Stromal cell of bone marrow (primary cell): ENCODE results near the gene EPB41L5.
"Not testable (repeated sequence)": the region's sequence is repeated elsewhere in the genome, so short reads cannot be mapped to it uniquely, and the experiment has no call there.

Experiments
- DNase-seq: peaks from one replicate; pipeline ENCODE4 v3.0.0-alpha.2; 2012; ENCODE audit warnings: low read depth

The EPB41L5 gene

DNA sequence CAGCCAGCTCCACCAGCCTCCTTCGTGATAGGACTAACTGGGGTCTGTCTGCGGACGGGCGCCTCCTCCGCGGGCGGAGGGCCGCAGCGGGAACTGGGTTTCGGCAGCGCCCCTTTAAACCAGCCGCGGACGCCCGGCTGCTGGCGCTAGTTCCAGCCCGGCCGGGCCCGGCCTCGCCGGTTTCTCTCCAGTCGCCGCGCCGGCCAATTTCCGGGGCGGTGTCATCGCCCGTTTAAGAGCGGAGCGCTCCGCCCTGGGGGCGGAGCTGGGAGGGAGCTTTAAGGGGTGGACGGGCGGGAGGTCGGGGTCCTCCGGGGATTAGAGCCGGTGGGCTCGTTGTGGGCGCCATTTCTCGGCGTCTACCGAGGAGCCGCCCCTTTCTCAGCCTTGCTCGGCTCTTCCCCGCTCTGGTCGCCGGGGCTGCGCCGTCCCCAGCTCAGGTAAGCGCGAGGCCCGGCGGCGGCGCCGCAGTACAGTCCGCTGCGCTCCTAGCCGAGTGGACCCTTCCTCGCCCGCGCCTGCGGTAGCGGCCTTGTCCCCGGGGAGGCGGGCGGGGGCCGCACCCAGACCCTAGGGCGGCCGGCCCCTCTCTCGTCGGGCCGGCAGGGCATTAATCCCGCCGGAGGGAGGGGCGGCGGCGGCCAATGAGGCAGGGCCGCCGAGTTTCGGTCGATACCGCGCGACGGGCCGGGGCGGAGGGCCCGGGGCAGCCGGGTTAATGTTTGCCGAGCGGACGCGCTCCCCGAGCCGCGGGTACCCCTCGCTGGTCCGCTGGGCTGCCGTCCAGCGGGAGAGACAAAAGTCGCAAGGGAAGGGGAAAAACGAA is at the start of gene EPB41L5:
Gene EPB41L5 (plus strand): TSS at position 307 of the 826 bp plus-strand sequence. CDS start 6,008 bp downstream, outside the sequence.
- DNase-seq: peak; percentile 87

GRCh38 chr2:119981896-119982295 is 31.0 kb upstream of the EPB41L5 start:
- no peak for DNase-seq

GRCh38 chr2:119982506-119982905 is 30.4 kb upstream of the EPB41L5 start:
- no peak for DNase-seq

DNA sequence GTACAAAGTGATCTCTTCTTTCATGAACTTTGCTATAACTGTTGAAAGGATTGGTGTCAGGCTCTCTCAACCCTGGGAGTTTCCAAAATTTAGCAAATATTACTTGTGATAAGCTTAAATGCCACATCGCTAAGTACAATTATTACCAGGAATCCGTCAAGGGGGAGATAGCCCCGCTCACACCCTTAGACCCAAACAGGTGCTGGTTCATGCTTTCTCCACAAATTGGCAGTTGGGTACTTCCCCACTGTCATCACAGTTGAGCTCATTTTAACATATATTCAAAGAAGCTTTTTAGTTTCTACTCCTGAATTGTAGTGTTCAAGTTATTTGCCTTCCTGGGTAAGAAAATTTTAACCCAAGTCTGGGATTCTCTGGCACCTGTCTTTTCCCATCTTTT is 29.8 kb upstream of the EPB41L5 start:
- no peak for DNase-seq

DNA sequence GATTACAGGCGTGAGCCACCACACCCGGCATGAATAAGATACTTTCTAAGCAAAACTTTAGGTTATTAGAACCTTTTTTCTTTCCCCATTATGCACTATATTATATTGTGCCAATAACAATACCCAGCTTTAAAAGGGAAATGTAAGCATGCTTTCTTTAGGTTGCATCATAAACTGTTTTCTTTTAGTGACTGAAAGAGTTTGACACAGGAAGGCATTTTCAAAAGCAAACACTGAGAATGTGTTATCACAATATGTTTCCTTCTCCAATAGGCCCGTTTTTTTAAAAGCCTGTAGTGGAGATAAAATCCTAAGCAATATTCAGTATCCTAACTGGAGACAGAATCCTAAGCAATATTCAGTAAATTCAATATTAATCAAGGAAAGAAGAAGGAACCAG is 16.7 kb upstream of the EPB41L5 start:
- DNase-seq: no peak

DNA sequence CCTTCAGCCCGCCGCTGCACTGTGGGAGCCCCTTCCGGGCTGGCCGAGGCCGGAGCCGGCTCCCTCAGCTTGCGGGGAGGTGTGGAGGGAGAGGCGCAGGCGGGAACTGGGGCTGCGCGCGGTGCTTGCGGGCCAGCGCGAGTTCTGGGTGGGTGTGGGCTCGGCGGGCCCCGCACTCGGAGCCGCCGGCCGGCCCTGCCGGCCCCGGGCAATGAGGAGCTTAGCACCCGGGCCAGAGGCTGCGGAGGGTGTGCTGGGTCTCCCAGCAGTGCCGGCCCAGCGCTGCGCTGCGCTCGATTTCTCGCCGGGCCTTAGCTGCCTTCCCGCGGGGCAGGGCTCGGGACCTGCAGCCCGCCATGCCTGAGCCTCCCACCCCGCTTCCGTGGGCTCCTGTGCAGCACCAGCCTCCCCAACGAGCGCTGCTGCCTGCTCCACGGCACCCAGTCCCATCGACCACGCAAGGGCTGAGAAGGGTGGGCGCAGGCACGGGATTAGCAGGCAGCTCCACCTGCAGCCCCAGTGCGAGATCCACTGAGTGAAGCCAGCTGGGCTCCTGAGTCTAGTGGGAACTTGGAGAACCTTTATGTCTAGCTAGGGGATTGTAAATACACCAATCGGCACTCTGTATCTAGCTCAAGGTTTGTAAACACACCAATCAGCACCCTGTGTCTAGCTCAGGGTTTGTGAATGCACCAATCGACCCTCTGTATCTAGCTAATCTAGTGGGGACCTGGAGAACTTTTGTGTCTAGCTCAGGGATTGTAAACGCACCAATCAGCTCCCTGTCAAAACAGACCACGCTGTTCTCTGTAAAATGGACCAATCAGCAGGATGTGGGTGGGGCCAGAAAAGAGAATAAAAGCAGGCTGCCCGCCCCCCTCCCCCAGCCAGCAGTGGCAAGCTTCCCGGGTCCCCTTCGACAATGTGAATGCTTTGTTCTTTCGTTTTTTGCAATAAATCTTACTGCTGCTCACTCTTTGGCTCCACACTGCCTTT is 15.7 kb upstream of the EPB41L5 start:
- DNase-seq: not testable (repeated sequence)

DNA sequence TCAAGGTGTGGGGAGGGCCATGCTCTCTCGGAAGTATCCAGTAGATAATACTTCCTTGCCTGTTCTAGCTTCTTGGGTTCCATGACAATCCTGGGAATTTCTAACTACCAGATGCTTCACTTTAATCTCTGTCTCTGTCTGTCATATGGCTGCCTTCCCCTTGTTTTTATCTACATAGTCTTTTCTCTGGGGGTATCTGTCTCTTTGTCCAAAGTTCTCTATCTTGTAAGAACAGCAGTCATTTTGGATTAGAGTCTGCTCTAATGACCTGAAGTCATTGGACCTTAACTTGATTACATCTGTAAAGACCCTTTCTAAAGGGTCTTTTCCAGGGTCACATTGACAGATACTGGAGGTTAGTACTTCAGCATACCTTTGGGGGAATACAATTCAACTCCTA is 11.4 kb upstream of the EPB41L5 start:
- DNase-seq: no peak

DNA sequence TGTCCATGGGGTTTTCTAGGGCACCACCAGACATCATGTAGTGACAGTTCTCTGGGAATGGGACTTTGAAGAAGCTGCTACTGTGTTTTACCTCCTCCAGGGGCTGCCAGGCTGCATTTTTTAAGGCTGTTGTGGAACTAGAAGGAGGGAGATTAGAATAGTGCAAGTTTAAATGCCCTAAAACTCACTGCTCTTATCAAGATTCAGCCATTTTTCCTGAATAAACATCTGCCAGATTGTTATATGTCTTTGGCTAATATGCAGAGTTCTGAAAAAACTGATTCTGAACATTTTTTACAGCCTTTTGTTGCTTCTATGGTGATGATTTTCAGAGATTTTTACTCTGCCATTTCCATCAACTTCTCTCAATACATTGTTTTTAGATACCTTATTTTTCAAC is 8.6 kb upstream of the EPB41L5 start:
- DNase-seq: no peak

DNA sequence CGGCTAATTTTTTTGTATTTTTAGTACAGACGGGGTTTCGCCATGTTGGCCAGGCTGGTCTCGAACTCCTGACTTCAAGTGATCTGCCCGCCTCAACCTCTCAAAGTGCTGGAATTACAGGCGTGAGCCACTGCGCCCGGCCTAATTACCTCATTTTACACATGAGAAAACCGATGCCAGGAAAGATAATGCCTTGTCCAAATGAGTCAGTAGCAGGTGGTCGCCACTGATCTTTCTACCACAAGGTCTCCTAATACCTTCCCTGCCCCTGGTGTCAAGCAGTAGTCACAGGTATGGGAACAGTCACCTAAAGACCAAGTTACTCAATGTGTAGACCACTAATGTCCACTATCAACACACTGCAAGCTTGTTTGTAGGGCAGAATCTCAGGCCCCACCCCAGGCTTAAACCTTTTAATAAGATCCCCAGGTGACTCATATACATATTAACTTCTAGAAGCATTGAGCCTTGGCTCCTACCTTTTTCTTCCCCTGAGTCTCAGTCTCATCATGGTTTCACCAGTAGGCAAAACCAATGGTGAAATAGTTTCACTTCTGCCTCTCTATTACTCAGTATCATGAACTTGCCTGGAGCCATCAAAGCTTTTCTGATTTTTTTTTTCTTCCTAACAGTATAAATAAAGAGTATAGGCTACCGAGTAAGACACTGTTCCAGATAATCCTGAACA is 6.9 kb upstream of the EPB41L5 start:
- DNase-seq: no peak

DNA sequence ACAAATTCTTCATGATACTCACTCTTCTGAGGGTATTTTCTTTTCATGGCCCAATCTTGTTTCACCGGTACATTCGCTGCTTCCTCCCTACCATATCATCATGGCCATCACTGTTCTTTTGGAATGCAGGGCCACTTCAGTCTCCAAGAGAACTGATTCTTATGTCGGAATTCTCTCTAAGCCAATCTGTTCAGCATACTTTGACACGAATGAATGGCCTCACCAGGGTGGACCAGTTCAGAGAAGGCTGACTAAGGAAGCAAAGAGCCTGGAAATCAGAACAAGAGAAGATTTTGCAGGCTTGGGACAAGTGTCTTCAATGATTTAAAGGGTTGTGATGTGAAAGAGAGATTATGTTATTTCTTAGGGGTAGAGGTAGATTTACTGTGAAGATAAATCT is 5.0 kb upstream of the EPB41L5 start:
- DNase-seq: no peak

DNA sequence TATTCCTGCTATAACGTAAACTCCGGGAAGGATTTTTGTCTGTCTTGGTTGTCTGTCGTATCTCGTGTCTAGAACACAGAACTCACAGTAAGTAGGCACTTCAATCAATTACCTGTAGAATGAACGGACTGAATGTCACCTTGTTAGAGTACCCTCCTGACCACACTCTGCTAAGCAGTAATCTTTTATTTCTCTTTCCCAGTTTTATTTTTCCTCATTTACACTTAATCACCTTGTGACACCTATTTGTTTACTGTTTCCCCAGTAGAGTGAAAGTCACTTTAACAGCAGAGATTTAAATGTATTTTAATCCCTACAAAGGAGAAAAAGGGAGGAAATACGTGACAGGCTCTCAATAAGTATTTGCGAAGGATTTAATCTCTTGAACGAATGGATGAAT is 514 bp upstream of the EPB41L5 start:
- DNase-seq: no peak

DNA sequence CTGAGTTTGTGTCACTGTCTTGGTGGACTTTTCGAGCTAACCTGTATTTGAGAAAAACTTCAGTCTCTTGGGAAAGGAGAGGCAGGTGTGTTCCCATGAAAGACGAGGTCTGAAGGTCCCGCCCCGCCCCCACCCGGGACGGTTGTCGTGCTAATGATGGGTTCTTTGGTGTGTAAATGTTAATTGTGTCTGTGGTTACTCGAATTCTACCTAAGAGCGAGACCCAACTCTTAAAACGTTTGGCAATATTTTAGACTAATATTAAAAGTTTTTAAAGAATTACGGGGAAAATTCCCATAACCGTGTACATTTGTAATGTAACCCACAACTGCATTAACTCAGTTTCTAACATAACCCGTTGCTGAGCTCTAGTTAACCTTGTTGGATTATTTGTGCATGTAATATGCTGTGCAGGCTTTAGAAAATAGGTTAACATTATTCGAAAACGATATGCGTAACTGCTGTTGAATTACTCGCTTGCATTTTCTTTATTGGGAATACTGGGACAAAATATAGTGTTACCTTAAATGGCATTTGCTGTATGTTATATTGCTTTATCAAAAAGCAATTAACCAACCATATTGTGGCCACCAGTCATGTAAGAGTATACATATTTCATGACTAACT is 833 bp downstream of the EPB41L5 start:
- no peak for DNase-seq

DNA sequence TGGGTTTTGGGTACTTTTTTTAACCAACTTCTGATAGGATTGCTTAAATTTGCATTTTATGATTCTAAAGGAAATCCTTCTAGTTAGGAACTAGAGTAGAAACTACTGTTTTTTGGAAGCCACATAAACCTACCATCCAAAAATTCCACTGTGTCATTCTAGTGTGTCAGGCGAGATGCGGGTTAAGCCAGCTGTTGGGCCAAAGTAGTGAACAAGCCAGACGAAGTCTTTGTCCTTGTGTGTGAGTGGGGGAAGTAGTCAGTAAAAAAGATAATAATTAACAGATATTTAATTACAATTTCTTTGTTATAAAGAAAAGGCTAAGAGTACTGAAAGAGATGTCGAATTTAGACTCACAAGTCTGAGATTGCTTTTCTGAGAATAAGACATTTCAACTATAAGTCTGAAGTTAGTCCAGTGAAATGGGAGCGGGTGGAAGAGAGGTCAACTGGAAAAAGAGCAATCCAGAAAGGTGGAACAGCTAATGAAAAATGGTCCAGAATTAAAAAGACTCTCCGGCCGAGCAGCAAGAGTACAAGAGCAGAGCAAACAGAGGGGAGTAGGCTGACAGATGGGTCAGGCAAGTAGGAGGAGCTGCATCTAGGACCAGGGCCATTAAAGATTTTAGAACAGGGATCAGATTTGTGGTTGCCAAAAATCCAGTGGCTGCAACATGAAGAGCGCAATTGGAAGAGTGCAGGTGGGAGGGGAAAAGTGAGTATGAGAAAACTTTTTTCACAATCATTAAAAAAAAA is 1.5 kb downstream of the EPB41L5 start:
- no peak for DNase-seq

DNA sequence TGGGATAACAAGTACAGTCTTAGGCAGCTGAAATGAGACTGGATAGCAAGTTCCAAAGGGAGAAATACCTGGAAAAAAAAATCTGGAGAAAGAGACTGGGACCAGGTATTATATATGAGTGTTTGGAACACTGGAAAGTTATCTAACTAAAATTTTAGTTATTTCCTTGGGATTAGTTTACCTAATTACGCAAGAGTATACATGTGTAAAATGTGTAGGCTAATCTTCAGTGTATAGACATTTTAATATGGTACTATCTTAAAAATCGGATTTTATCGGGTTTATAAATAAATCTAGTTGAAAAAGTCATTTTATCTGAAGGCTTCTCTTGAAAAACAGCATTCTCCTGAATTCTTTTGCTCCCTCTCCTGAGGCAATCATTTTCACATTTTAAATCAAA is 3.9 kb downstream of the EPB41L5 start:
- no peak for DNase-seq

DNA sequence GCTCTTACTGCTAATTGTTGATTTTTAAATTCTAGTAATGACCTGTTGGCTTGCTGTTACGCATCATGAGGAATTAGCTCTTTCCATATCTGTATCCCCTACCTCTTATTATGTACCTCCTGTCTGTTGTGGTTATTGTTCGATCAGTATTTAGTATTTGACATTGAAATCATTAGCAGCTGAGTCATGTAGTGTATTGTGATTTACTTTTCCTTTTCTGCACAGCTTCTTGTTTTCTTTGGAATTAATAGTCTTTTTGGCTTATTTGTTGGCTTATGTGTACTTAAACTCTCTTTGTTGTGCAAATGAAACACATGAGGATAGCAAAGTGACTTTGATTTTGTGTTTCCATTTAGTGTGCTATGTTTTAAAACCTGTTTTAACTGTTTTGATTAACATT is 4.3 kb downstream of the EPB41L5 start:
- DNase-seq: no peak

- no peak for DNase-seq
Observed at GRCh38 chr2:120018549-120018948, 5.7 kb downstream of the EPB41L5 start.

GRCh38 chr2:120020554-120020953 is 7.7 kb downstream of the EPB41L5 start:
- no peak for DNase-seq

GRCh38 chr2:120022505-120022904 is 9.6 kb downstream of the EPB41L5 start:
- not testable (repeated sequence) for DNase-seq

DNA sequence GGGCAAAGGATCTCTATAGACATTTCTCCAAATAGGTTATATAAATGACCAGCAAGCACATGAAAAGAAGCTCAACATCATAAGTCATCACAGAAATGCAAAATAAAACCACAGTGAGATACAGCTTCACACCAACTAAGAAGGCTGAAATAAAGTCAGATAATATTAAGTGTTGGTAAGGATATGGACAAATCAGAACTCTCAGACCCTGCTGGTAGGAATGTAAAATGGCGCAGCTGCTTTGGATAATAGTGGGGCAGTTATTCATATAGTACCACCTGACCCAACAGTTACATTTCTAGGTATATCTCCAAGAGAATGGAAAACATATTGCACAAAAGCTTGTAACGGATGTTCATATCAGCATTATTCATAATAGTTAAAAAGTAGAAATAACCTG is 14.0 kb downstream of the EPB41L5 start:
- DNase-seq: no peak

DNA sequence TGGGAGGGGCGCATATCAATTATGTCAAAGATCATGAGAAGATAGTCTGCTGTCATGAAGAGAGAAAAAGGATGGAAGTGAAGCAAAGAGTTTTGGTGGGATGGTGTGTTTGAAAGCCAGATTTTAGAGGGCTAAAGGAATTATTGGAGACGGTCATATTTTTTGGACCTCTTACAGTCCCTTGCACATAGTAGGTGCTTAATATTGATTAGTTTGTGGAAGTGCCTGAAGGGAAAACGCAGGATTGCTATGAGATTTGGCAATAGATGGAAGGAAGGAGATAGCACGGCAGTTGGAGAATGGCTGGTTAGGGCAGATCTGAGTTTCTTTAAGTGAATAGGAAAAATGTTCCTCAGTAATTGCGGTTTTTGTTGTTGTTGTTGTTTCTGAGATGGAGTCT is 15.9 kb downstream of the EPB41L5 start:
- DNase-seq: no peak
